Heart left ventricle (tissue), 13 donors: ENCODE data around the gene PLD6.

Source experiments
- POLR2A ChIP-seq, 2 donors: fragments of 450-650 bp; IDR thresholded peaks; one replicate each; pipeline ENCODE4 v1.6.1; 2017; ENCODE audit warnings: antibody characterized with exemption in 2 of 2, mild to moderate bottlenecking in 2 of 2, moderate library complexity in 2 of 2
- TF ChIP-seq, protein P1 (sequence below), 12 donors: fragments of 200-600 bp; sonication (generic) in 4 of 12; IDR thresholded peaks; one replicate each; pipeline versions ENCODE4 v1.5.0 to v1.8.0; 2018 to 2022; ENCODE audit warnings: antibody characterized with exemption in 12 of 12, mild to moderate bottlenecking in 5 of 12
- donor health status: ischemic (EF 13 %, LVEDD 7.1; RV severe dilation, severe dysfunction).
- donor health status: DM: no; HTN: yes; CAD: no.
- donor health status: DM: no; HTN: no; CAD: no.
- donor health status: ischemic (EF 25% LVEDD 6.9; RV normal size, moderate dysfunction).
- donor health status: ischemic (EF 25% LVEDD 5.7; RV mildly dilated, moderate dysfunction).
- donor health status: ischemic (EF 35%, LVEDD 5.7; RV mildly dilated, moderate dysfunction).
- donor health status: nonischemic (EF 11% LVEDD 7.7; RV severe dilation, severe dysfunction).
- donor health status: DM: yes; HTN: yes; CAD: no.
- donor health status: PGD.
- donor health status: ischemic (EF 29% LVEDD 5.4; RV normal size, mild dysfunction).
- donor health status: nonischemic (EF 23%, LVEDD 6.1; RV moderate dilation, normal function).

DNA sequence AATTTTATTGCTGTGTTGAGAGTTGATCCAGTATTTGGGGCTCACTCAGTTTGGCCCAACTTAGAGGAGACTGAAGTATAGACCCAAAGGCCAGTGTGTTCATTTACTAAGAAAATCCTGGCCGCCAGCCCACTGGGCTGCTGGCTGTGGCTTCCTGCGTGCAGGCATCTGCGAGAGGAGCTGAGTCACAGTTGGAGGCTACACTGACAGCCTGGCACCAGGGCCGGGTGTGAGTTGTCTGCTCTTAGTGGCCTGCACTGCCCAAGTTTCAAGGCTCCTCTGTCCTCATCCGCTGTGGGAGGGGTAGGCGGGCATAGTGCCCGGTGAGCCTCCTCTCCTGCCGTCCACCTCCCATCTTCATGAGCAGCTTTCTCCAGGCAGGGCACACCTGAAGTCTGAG lies 54.2 kb downstream of the PLD6 start:
- TF ChIP-seq, protein P1, sequence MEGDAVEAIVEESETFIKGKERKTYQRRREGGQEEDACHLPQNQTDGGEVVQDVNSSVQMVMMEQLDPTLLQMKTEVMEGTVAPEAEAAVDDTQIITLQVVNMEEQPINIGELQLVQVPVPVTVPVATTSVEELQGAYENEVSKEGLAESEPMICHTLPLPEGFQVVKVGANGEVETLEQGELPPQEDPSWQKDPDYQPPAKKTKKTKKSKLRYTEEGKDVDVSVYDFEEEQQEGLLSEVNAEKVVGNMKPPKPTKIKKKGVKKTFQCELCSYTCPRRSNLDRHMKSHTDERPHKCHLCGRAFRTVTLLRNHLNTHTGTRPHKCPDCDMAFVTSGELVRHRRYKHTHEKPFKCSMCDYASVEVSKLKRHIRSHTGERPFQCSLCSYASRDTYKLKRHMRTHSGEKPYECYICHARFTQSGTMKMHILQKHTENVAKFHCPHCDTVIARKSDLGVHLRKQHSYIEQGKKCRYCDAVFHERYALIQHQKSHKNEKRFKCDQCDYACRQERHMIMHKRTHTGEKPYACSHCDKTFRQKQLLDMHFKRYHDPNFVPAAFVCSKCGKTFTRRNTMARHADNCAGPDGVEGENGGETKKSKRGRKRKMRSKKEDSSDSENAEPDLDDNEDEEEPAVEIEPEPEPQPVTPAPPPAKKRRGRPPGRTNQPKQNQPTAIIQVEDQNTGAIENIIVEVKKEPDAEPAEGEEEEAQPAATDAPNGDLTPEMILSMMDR (IDR thresholded peaks at IDR 0.05): no peak
- TF ChIP-seq POLR2A (IDR thresholded peaks at IDR 0.05): no peak
